HG03280 (cell line): ENCODE data around the gene PLGLB1.
"Not testable (repeated sequence)": the region's sequence is repeated elsewhere in the genome, so short reads cannot be mapped to it uniquely, and the experiment has no call there.

Source experiments
- ATAC-seq: cut with Tn5 transposase; IDR thresholded peaks from one replicate; pipeline ENCODE4 v1.9.1; 2021; ENCODE audit warnings: mild to moderate bottlenecking, moderate library complexity; ENCODE audit not compliant: unreplicated experiment

PLGLB1 gene

DNA sequence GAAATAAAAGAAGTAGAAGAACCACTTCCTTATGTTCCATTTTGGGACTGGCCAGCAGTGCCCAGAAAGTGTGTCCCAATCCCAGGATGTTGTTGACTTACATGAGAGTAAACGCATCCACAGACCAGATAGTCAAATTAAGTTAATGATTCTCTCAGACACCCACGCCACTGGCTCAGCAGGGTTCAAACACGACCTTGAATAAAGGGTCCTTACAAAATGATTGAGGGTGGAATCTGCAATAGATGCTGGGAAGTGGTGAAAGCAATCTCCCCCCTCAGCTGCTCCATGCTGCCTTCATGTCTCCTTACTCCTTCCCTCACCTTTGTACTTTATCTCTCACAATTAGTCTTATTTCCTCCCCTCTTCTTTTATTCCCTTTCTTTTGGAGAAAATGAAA is at the start of gene PLGLB1:
Gene PLGLB1 (minus strand): TSS at position 101 of the 400 bp plus-strand sequence. CDS start 61 bp downstream, at position 40.
- not testable (repeated sequence) for ATAC-seq

- ATAC-seq = not testable (repeated sequence)
Observed at GRCh38 chr2:87064305-87064704, 42.7 kb upstream of the PLGLB1 start.

DNA sequence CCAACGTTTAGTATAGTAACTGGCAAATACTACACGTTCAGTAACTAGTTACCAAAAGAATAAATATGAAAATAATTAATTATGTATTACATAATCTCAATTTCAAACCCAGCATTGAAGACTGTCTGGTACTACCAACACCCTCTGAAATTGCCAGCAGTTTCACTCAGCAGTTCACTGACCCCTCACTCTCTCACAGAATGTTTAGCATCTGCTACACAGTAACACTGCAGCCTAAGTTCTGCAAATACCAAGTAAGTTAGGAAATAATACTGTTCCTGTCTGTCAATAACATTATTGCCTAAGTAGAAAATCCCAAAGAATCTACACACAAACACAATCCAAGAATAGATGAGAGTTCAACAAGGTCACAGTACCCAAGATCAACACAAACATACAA is 41.8 kb upstream of the PLGLB1 start:
- not testable (repeated sequence) for ATAC-seq

DNA sequence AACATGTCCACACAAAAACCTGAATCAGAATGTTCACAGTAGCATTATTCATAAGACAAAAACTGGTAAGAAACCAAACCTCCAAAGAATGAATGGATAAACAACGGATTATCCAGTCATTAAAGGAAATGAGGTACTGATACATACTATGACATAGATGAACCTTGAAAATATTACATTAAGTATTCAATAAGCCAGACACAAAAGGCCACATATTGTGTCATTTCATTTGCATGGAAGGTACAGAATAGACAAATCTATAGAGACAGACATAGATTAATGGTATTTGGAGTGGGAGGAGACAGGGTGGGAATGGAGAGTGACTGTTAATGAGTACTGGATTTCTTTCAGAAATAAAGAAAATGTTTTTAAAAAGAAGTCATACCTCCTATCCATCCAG is 39.9 kb upstream of the PLGLB1 start:
- ATAC-seq = not testable (repeated sequence)

DNA sequence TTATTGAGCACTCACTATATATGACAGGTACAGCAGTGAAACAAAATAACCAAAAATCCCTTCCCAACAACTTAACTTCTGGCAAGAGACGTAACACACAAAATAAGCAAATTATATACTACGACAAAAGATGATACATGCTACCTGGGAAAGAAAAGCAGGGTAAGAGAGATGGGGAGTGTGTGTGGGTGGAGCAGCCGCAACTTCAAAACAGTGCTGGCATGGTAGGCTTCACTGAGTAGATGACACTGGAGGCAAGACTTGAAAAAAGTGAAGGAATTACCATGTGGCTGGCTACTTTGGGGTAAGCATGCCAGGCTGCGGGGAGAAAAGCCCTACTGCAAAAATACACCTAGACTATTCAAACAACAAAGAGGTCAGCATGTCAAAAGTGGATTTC is 36.0 kb upstream of the PLGLB1 start:
- not testable (repeated sequence) for ATAC-seq

GRCh38 chr2:87056843-87057242 is 35.2 kb upstream of the PLGLB1 start:
- not testable (repeated sequence) for ATAC-seq

- not testable (repeated sequence) for ATAC-seq
Observed at GRCh38 chr2:87056435-87056834, 34.8 kb upstream of the PLGLB1 start.

DNA sequence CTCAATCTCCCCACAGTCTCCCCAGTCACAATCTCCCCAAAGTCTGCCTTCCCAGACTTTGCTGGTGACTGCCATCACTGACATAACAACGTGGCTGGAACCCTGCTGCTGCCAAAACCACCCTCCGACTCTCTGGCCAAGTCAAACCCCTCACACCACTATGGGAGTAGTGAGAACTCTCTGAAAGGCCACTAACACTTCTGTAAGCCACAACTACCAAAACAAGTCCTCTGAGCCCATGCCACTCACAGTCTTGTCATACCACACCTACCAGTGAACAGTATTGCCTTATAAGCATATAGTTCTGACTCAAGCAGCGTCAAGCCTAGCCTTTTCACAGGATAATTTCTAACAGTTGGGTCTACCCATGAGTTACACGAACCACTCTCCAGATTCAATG is 32.7 kb upstream of the PLGLB1 start:
- ATAC-seq = not testable (repeated sequence)

DNA sequence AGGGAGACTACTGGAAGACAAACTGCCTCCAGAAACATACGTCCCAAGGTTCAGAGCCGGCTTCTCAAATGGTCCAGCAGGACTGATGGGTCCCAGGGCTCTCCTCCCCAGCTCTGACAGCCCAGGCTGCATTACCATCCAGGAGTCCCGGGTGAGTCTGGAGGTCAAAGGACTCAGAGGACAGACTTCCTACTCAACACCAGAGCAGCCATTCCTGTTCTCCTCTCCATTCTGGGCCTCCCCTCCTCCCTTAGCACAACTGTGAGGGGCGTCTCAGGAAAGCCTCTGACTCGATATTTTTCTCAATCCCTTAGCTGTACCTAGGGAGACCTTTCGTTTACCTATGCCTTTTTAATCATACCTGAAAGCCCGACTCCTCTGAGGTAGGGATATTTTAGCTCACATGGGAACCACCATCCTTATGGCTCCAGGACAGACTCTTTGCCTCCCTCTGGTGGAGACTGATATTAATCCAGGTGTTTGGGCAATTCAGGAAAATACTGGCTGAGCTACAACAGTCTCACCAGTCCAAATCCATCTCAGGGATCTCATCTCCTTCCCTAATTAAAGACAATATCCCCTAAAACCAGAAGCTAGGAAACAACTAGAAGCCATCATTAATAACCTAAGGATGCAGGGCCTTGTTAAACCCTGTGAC is 19.8 kb upstream of the PLGLB1 start:
- not testable (repeated sequence) for ATAC-seq

DNA sequence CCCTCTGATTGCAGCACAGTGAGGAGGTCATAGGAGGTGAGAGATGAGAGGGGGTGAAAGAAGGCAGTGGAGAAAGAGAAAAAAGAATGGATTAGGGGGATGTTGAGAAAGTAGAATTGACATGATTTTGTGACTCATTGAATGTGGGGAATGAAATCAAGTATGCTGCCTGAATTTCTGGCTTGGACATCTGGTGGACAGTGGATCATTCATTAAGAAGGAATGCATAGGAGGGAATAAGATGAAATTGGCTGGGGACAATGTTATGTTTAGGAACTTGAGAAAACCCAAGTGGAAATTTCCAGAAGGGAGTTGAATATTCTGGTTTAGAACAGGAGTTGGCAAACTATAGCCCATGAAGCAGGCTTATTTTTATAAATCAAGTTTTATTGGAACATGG is 7.0 kb upstream of the PLGLB1 start:
- ATAC-seq = not testable (repeated sequence)

DNA sequence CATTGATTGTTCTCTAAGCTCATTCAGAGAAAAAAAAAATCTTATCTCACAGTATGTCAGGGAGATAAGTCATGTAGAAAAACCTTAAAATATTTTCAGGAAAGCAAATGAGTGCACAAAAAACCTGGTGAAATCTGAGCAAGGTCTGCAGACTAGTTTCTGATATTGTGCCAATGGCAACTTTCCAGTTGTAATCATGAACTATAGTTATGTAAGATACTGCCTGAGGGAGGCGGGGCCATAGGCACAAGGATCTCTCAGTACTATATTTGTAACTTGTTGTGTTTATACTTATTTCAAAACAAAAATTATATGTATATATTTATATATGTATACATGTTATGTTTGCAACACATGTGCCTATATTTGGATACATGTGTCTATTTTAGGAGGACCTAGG is 5.2 kb upstream of the PLGLB1 start:
- not testable (repeated sequence) for ATAC-seq

DNA sequence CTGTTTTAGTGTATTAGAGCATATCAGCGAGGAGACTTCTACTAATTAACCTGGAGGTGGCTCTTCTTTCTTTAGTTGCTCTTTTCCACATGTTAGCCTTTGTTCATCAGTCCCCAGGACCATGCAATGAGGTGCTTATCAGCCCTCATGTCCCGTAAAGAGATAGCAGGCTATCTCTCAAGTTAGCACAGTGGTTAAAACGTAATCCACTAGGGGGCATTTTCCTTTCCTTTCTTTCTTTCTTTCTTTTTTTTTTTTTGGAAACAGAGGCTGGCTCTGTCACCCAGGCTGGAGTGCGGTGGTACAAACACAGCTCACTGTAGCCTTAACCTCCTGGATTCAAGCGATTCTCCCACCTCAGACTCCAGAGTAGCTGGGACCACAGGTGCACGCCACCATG is 4.3 kb upstream of the PLGLB1 start:
- ATAC-seq = not testable (repeated sequence)

- not testable (repeated sequence) for ATAC-seq
Observed at GRCh38 chr2:87023988-87024615, 2.5 kb upstream of the PLGLB1 start.

DNA sequence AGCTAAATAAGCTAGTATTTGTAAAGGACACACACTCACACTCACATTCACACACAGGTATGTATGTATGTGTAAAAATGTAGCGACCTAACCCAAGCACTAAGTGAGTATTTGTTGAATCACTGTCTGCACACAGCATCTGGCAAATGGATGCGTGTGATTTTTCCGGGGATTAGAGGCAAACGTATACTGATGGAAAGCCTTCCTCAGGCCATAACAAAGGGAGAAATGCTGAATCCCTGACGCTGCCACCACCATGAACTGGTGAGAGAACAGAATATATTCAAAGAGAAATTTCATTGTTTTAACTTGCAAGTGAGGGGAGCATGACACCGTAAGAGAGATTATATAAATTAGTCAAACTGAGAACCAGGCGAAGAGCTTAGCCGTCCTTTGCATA is 601 bp downstream of the PLGLB1 start:
- not testable (repeated sequence) for ATAC-seq

- ATAC-seq = not testable (repeated sequence)
Observed at GRCh38 chr2:87019053-87019452, 2.6 kb downstream of the PLGLB1 start.

DNA sequence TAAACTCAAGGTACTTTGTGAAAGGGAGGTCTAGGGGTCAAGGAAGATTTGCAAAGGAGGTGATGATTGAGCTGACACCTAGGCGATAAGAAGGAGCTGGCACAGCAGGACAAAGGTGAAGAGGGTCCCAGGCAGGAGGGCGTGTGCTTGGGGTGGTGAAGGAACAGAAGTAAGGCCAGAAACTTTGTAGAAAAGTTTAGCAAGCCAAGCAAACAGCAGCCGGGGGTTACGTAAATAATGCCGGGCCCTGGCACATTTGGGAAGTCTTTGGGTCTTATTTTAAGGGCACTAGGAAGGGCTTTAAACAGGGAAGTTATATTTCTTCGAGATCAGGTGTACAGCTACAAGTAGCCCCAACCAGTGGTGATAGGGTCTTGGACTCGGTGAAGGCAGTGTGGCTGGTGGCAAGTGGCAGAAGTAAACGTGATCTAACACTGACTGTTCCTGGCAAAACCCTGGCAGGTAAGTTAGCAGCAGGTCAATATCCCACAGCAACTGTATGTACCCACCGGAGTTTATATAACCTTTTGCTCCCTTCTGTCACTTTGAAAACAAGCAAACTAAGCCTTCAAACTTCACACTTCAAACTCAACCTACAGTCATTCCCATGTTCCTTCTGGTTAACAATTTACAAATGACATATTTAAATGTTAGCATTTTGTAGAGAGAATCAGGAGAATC is 7.0 kb downstream of the PLGLB1 start:
- ATAC-seq = not testable (repeated sequence)

GRCh38 chr2:87004398-87004797 is 17.2 kb downstream of the PLGLB1 start:
- ATAC-seq = not testable (repeated sequence)
